ENCODE measurements around the gene PARL. TPM values are rescaled to one million over a fixed set of nuclear protein-coding genes. Genes with fewer than 3 reads are reported as not detected.

PARL gene
- total and polyA plus RNA-seq, 9 donors, result 32.7 to 65.0 (median 55.6) TPM

DNA sequence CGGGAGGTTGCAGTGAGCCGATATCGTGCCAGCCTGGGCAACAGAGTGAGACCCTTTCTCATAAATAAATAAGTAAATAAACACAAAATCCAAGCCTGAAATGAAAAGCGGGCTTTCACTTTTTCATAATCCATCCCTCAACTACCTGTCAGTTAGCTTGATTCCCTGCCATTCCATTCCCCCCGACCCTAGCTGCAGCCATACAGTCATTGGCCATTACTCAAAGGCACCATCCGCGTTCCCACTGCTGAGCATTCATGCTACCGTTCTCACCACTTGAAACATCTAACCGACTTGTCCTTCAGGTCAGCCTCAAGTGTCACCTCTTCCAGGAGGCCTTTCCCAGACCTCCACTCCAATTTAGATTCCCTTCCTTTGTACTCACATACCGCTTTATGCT lies 1.1 kb upstream of the PARL start:
- no peak overlapping the region for H3K27ac ChIP-seq
- H3K27me3 ChIP-seq, result no peaks in the 10 kb centered on the region
- 86 to 93% (median 93%) methylated on average over 10 of the region's 10 CpGs for WGBS, 3 donors
- H3K9me3 ChIP-seq, result no peaks in the 10 kb centered on the region
- DNase-seq, result no peak
- H3K4me3 ChIP-seq, result no peak overlapping the region
- TF ChIP-seq CTCF (IDR thresholded peaks at IDR 0.05), result no peak
- no peak for TF ChIP-seq EP300 (IDR thresholded peaks at IDR 0.05)
- TF ChIP-seq POLR2A (IDR thresholded peaks at IDR 0.05), result no peak
- intact Hi-C loops (cut with DNase I), result no loop called here
- no peaks in the 10 kb centered on the region for H3K36me3 ChIP-seq
- peaks cover 10% of the 10 kb centered on the region for H3K4me1 ChIP-seq (ENCODE audit: insufficient read depth)

DNA sequence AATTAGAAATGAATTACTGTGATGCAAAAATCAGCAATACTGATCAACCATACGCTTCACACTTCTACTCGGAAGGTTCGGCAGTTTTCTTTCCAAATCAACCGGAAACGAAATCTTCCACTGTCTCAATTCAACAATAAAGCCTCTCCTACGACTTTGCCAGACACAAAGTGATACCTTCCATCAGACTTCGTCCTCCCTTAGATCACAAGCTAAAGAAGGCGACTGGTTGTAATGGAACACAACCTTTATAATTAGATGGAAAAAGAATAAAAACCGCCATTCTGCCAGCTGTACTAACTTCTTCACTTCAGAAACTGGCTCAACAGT lies 618 bp downstream of the PARL start:
- intact Hi-C loops (cut with DNase I), result loop anchor here in 1 of 4 donors (5.0 kb wide), 1 partner anchor 303 kb away; the partner anchor contains the start of gene ABCF3
- TF ChIP-seq CTCF (IDR thresholded peaks at IDR 0.05) (no peak), POLR2A (IDR thresholded peaks at IDR 0.05) (no peak), EP300 (IDR thresholded peaks at IDR 0.05) (no peak)
- Histone ChIP-seq H3K4me3 (peak overlapping the region; percentile 92), H3K4me1 (ENCODE audit: insufficient read depth) (peaks cover 10% of the 10 kb centered on the region), H3K36me3 (no peaks in the 10 kb centered on the region), H3K9me3 (no peaks in the 10 kb centered on the region), H3K27me3 (no peaks in the 10 kb centered on the region), H3K27ac (no peak overlapping the region)
- 1 to 2% (median 1%) methylated on average over 9 of the region's 9 CpGs for WGBS, 3 donors
- DNase-seq, result no peak

DNA sequence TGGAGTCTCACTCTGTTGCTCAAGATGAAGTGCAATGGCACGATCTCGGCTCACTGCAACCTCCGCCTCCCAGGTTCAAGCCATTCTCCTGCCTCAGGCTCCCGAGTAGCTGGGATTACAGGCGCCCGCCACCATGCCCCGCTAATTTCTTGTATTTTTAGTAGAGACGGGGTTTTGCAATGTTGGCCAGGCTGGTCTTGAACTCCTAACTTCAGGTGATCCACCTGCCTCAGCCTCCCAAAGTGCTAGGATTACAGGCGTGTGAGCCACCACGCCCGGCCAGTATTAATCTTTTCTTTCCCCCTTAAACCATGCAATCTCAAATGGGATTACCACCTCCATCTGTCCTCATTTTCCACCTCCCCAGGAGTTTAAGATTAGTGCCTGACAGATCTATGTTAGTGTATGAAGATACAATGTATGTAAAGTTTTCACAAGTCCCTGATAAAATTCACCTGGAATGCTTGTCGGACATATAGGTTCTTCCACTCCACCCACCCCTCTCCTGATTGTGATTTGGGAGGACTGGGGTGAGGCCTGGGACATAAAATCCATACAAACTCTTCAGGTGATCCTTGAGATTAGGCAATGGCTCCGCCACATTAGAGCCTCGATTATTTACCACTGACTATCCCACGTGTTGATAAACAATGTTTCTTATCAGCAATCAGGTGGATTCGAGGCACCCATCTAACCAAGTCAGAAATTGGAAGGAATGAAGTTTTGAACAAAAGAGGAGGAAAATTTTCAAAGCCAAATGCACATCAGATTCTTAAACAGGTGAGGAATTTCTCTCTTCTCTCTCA lies 1.2 kb downstream of the PARL start:
- DNase-seq, result no peak
- 53 to 64% (median 63%) methylated on average over 16 of the region's 16 CpGs for WGBS, 3 donors
- Histone ChIP-seq H3K36me3 (no peaks in the 10 kb centered on the region), H3K4me3 (peak overlapping the region; percentile 92), H3K27ac (no peak overlapping the region), H3K9me3 (no peaks in the 10 kb centered on the region), H3K27me3 (no peaks in the 10 kb centered on the region), H3K4me1 (ENCODE audit: insufficient read depth) (peaks cover 10% of the 10 kb centered on the region)
- no peak for TF ChIP-seq CTCF (IDR thresholded peaks at IDR 0.05)
- no peak for TF ChIP-seq EP300 (IDR thresholded peaks at IDR 0.05)
- no peak for TF ChIP-seq POLR2A (IDR thresholded peaks at IDR 0.05)
- intact Hi-C loops (cut with DNase I), result loop anchor here in 1 of 4 donors (5.0 kb wide), 1 partner anchor 304 kb away; the partner anchor contains the start of gene ABCF3

GRCh38 chr3:183880121-183880520 lies 4.6 kb downstream of the PARL start:
- H3K9me3 ChIP-seq, result no peaks in the 10 kb centered on the region
- DNase-seq, result no peak
- no peak overlapping the region for H3K27ac ChIP-seq
- no peak for TF ChIP-seq EP300 (IDR thresholded peaks at IDR 0.05)
- WGBS, 3 donors, result 91 to 96% (median 93%) methylated on average over 9 of the region's 9 CpGs
- H3K4me3 ChIP-seq, result no peak overlapping the region
- intact Hi-C loops (cut with DNase I), result loop anchor here in 1 of 4 donors (5.0 kb wide), 1 partner anchor 307 kb away; the partner anchor contains the start of gene ABCF3
- H3K4me1 ChIP-seq (ENCODE audit: insufficient read depth), result peaks cover 9% of the 10 kb centered on the region
- H3K27me3 ChIP-seq, result no peaks in the 10 kb centered on the region
- H3K36me3 ChIP-seq, result no peaks in the 10 kb centered on the region

GRCh38 chr3:183879243-183879642 lies 5.4 kb downstream of the PARL start:
- intact Hi-C loops (cut with DNase I), result no loop called here
- no peak overlapping the region for H3K4me3 ChIP-seq
- 90 to 98% (median 97%) methylated on average over 2 of the region's 2 CpGs for WGBS, 3 donors

More at GRCh38 chr3:183879243-183879642, 5.4 kb downstream of the PARL start:
- DNase-seq, result no peak
- no peak for TF ChIP-seq CTCF (IDR thresholded peaks at IDR 0.05)
- TF ChIP-seq POLR2A (IDR thresholded peaks at IDR 0.05), result no peak
- TF ChIP-seq EP300 (IDR thresholded peaks at IDR 0.05), result no peak
- peaks cover 9% of the 10 kb centered on the region for H3K4me1 ChIP-seq (ENCODE audit: insufficient read depth)
- no peak overlapping the region for H3K27ac ChIP-seq
- H3K36me3 ChIP-seq, result no peaks in the 10 kb centered on the region
- H3K27me3 ChIP-seq, result no peaks in the 10 kb centered on the region
- H3K9me3 ChIP-seq, result no peaks in the 10 kb centered on the region
